IMR-90 (cell line): ENCODE data around the gene LYPD6B. TPM values are rescaled to one million over a fixed set of nuclear protein-coding genes. Genes with fewer than 3 reads are reported as not detected.

Experiments
- ATAC-seq: fragments of 200-7000 bp; cut with Tn5 transposase; 2 replicates; pipeline ENCODE4 v1.9.1; 2020; ENCODE audit warnings: low read depth, mild to moderate bottlenecking, moderate library complexity
- BruUV-seq: library from RNA; stranded (reverse); fragments of 400-500 nt; replicated peaks from 2 replicates; lab custom pipeline; 2021; lab: Mats Ljungman, UMichigan
- CTCF ChIA-PET: fragments of 300-600 bp; formaldehyde crosslinking; extraction: SDS; loops from one replicate; lab custom pipeline; 2021; ENCODE audit warnings: antibody characterized with exemption; lab: Yijun Ruan, JAX
- POLR2A ChIA-PET: fragments of 300-600 bp; sonication (Branson Sonifier 250); formaldehyde crosslinking; loops from one replicate; lab custom pipeline; 2022; ENCODE audit warnings: antibody characterized with exemption; ENCODE audit not compliant: unreplicated experiment; lab: Charles Lee
- DNase-seq: peaks from one replicate; pipeline ENCODE4 v3.0.0; 2013
- H2AFZ ChIP-seq: replicated peaks from 2 replicates; pipeline ENCODE3; 2013; ENCODE audit warnings: low read length, mild to moderate bottlenecking; ENCODE audit not compliant: poor library complexity
- H2AK5ac ChIP-seq: 2 replicates; pipeline ENCODE4 v1.6.1; 2013; ENCODE audit warnings: low read depth, low read length, inconsistent platforms
- H2AK9ac ChIP-seq: replicated peaks from 2 replicates; pipeline ENCODE3; 2013; ENCODE audit warnings: mild to moderate bottlenecking, low read depth, low read length, moderate library complexity; ENCODE audit not compliant: poor library complexity
- H2BK120ac ChIP-seq: 2 replicates; pipeline ENCODE4 v1.6.1; 2013; ENCODE audit warnings: low read depth, low read length, inconsistent platforms
- H2BK15ac ChIP-seq: 3 replicates; pipeline ENCODE4 v1.6.1; 2013; ENCODE audit warnings: low read depth, low read length, inconsistent platforms
- H2BK20ac ChIP-seq: 2 replicates; pipeline ENCODE4 v1.6.1; 2013; ENCODE audit warnings: low read depth, mild to moderate bottlenecking, inconsistent platforms, low read length, moderate library complexity
- H2BK5ac ChIP-seq: 2 replicates; pipeline ENCODE4 v1.6.1; 2013; ENCODE audit warnings: mild to moderate bottlenecking, low read depth, low read length, inconsistent platforms; ENCODE audit not compliant: poor library complexity, severe bottlenecking
- H3K14ac ChIP-seq: replicated peaks from 2 replicates; pipeline ENCODE4 v1.6.1; 2013; ENCODE audit warnings: low read depth, low read length, inconsistent platforms
- H3K18ac ChIP-seq: 2 replicates; pipeline ENCODE4 v1.6.1; 2013; ENCODE audit warnings: low read depth, low read length, control low read depth
- H3K23ac ChIP-seq: 2 replicates; pipeline ENCODE4 v1.6.1; 2013; ENCODE audit warnings: low read depth, low read length, inconsistent platforms
- H3K27ac ChIP-seq: 2 replicates; pipeline ENCODE4 v1.5.1; 2013; ENCODE audit warnings: mild to moderate bottlenecking, control low read depth, low read length; ENCODE audit not compliant: insufficient read depth
- H3K27me3 ChIP-seq: 2 replicates; pipeline ENCODE4 v1.6.1; 2013; ENCODE audit warnings: low read length; ENCODE audit not compliant: control insufficient read depth, insufficient read depth
- H3K36me3 ChIP-seq: 2 replicates; pipeline ENCODE4 v1.6.1; 2013; ENCODE audit warnings: low read length, mixed read lengths; ENCODE audit not compliant: control insufficient read depth, insufficient read depth
- H3K4ac ChIP-seq: 2 replicates; pipeline ENCODE4 v1.6.1; 2013; ENCODE audit warnings: low read depth, low read length, inconsistent platforms
- H3K4me1 ChIP-seq: 2 replicates; pipeline ENCODE4 v1.6.1; 2013; ENCODE audit warnings: low read length, mixed read lengths; ENCODE audit not compliant: control insufficient read depth, insufficient read depth
- H3K4me2 ChIP-seq: 2 replicates; pipeline ENCODE4 v1.6.1; 2013; ENCODE audit warnings: low read depth, mild to moderate bottlenecking, control low read depth, low read length, moderate library complexity
- H3K4me3 ChIP-seq: 2 replicates; pipeline ENCODE4 v1.5.1; 2013; ENCODE audit warnings: low read depth, mild to moderate bottlenecking, control low read depth, low read length, moderate library complexity; ENCODE audit not compliant: insufficient read depth
- H3K56ac ChIP-seq: 2 replicates; pipeline ENCODE4 v1.6.1; 2013; ENCODE audit warnings: low read length, inconsistent platforms; ENCODE audit not compliant: insufficient read depth; ENCODE audit errors: extremely low read depth
- H3K79me1 ChIP-seq, 2 experiments: 2 replicates each; pipeline ENCODE4 v1.6.1; 2013; ENCODE audit warnings: low read length in 2 of 2, inconsistent platforms in 1 of 2, low read depth in 1 of 2
- H3K9ac ChIP-seq: 2 replicates; pipeline ENCODE4 v1.6.1; 2013; ENCODE audit warnings: low read depth, low read length, control low read depth
- H3K9me1 ChIP-seq: 2 replicates; pipeline ENCODE4 v1.6.1; 2013; ENCODE audit warnings: low read length, inconsistent platforms; ENCODE audit not compliant: insufficient read depth
- H3K9me3 ChIP-seq: 2 replicates; pipeline ENCODE4 v1.6.1; 2013; ENCODE audit warnings: low read length; ENCODE audit not compliant: control insufficient read depth, insufficient read depth
- H4K20me1 ChIP-seq: 2 replicates; pipeline ENCODE4 v1.6.1; 2013; ENCODE audit warnings: low read length, inconsistent platforms; ENCODE audit not compliant: insufficient read depth
- H4K5ac ChIP-seq: 2 replicates; pipeline ENCODE4 v1.6.1; 2013; ENCODE audit warnings: mild to moderate bottlenecking, low read depth, low read length, control low read depth
- H4K8ac ChIP-seq, 2 experiments: 2 replicates each; pipeline ENCODE4 v1.6.1; 2013; ENCODE audit warnings: low read depth in 2 of 2, low read length in 2 of 2, control low read depth in 1 of 2, inconsistent platforms in 1 of 2
- H4K91ac ChIP-seq: 2 replicates; pipeline ENCODE4 v1.6.1; 2013; ENCODE audit warnings: low read depth, low read length, inconsistent platforms; ENCODE audit not compliant: insufficient read depth
- BHLHE40 ChIP-seq: fragments of 150-350 bp; IDR thresholded peaks from 2 replicates; pipeline ENCODE4 v1.6.1; 2016; ENCODE audit warnings: mild to moderate bottlenecking, low read depth, low read length
- CEBPB ChIP-seq: IDR thresholded peaks from 2 replicates; pipeline ENCODE4 v1.6.1; 2012; ENCODE audit warnings: low read depth, low read length, improper control_type of control experiment
- CHD1 ChIP-seq: IDR thresholded peaks from 2 replicates; pipeline ENCODE4 v1.6.1; 2012; ENCODE audit warnings: low read depth, low read length, improper control_type of control experiment
- FOS ChIP-seq: fragments of 150-350 bp; IDR thresholded peaks from 2 replicates; pipeline ENCODE4 v1.6.1; 2016; ENCODE audit warnings: low read depth, low read length
- MAFK ChIP-seq: IDR thresholded peaks from 2 replicates; pipeline ENCODE4 v1.6.1; 2012; ENCODE audit warnings: low read depth, low read length, improper control_type of control experiment
- MAZ ChIP-seq: IDR thresholded peaks from 2 replicates; pipeline ENCODE4 v1.6.1; 2012; ENCODE audit warnings: low read depth, mild to moderate bottlenecking, low read length, improper control_type of control experiment, moderate library complexity, borderline replicate concordance
- RAD21 ChIP-seq: IDR thresholded peaks from 2 replicates; pipeline ENCODE4 v1.6.1; 2012; ENCODE audit warnings: low read length, improper control_type of control experiment
- RCOR1 ChIP-seq: IDR thresholded peaks from 2 replicates; pipeline ENCODE4 v1.6.1; 2012; ENCODE audit warnings: mild to moderate bottlenecking, low read length, improper control_type of control experiment; ENCODE audit not compliant: insufficient replicate concordance
- SMC3 ChIP-seq: fragments of 150-350 bp; IDR thresholded peaks from 2 replicates; pipeline ENCODE4 v1.6.1; 2016; ENCODE audit warnings: low read depth, mild to moderate bottlenecking, antibody characterized with exemption, low read length, moderate library complexity
- USF2 ChIP-seq: fragments of 150-350 bp; IDR thresholded peaks from 2 replicates; pipeline ENCODE4 v1.6.1; 2017; ENCODE audit warnings: mild to moderate bottlenecking, antibody characterized with exemption, low read length, low read depth
- WGBS, 2 experiments: methylation state at CpG; one replicate each; pipeline versions ENCODE4 v1.1.5 to v1.1.7; 2013; ENCODE audit warnings: missing lambda C conversion rate in 2 of 2; ENCODE audit not compliant: insufficient read length in 1 of 2; ENCODE audit errors: extremely low coverage in 2 of 2; 5-methylcytosine and 5-hydroxymethylcytosine counted together
- dilution Hi-C: fragments of 300-500 bp; cut with HindIII; formaldehyde crosslinking; loops from one replicate; pipeline ENCODE4 v1.14.3; 2018; ENCODE audit warnings: low sequenced_read_pairs; ENCODE audit not compliant: unreplicated experiment
- in situ Hi-C: fragments of 300-500 bp; cut with MboI; formaldehyde crosslinking; loops from 3 replicates; pipeline ENCODE4 v1.14.3; 2019; ENCODE audit warnings: low sequenced_read_pairs, inconsistent platforms, mixed read lengths
- intact Hi-C: fragments of 100-400 bp; cut with micrococcal nuclease; formaldehyde crosslinking; loops from 2 replicates; pipeline ENCODE4 v1.10.0; 2022
- polyA plus RNA-seq, 3 experiments: library from polyadenylated mRNA; depleted of rRNA; stranded (reverse); fragments of >200 nt; gene quantifications; 2 replicates each; pipeline ENCODE4 v1.2.3, GENCODE V29; 2012; ENCODE audit warnings: low replicate concordance in 1 of 3
- total RNA-seq: library from RNA; depleted of rRNA; stranded (reverse); fragments of >200 nt; gene quantifications from 2 replicates; pipeline ENCODE4 v1.2.3, GENCODE V29; 2012
- TF ChIP-seq, protein P1 (sequence below): conservative IDR thresholded peaks from 2 replicates; pipeline ENCODE4 v1.5.1; 2012; ENCODE audit warnings: mild to moderate bottlenecking, low read depth, low read length, improper control_type of control experiment
- TF ChIP-seq, protein P2 (sequence below): fragments of 150-350 bp; IDR thresholded peaks from 2 replicates; pipeline ENCODE4 v1.6.1; 2016; ENCODE audit warnings: low read depth, mild to moderate bottlenecking, low read length, moderate library complexity, borderline replicate concordance

The LYPD6B gene
- total and polyA plus RNA-seq, 2 of the 4 experiments (the other 2 are of a cell fraction), result 0.05 TPM; not detected in 1

- no peak for DNase-seq
- no peak overlapping the region for H4K8ac ChIP-seq
- intact Hi-C loops, result no loop called here
- ATAC-seq, result no peak
- H2AFZ ChIP-seq, result no peak overlapping the region
- CTCF ChIA-PET, result no interaction called here
- H3K9ac ChIP-seq, result no peak overlapping the region
- no peak overlapping the region for H2BK5ac ChIP-seq
- no CpG with 5 or more reads among the region's 4 CpGs for WGBS, 2 experiments
- no peaks in the 10 kb centered on the region for H3K9me1 ChIP-seq
- no peak overlapping the region for H3K18ac ChIP-seq
- no peak overlapping the region for H2BK120ac ChIP-seq
- no peak overlapping the region for H4K91ac ChIP-seq
- no peak overlapping the region for H2BK20ac ChIP-seq
- dilution Hi-C loops, result no loop called here
- H4K5ac ChIP-seq, result no peak overlapping the region
- H3K9me3 ChIP-seq, result no peaks in the 10 kb centered on the region
- POLR2A ChIA-PET, result no interaction called here
- H3K56ac ChIP-seq, result no peak overlapping the region
- H2AK9ac ChIP-seq, result no peak overlapping the region
- H3K4me2 ChIP-seq, result no peak overlapping the region
- no peak overlapping the region for H3K23ac ChIP-seq
- H3K27me3 ChIP-seq, result peaks cover 7% of the 10 kb centered on the region
- no peak overlapping the region for H3K4me3 ChIP-seq
- no peaks in the 10 kb centered on the region for H4K20me1 ChIP-seq
- BruUV-seq, result no TSS peak
- no peak overlapping the region for H2BK15ac ChIP-seq
- in situ Hi-C loops, result loop anchor here (25.0 kb wide), 1 partner anchor 1012 kb away; no protein-coding TSS in a partner anchor
- H3K4me1 ChIP-seq, result no peaks in the 10 kb centered on the region
- TF ChIP-seq CHD1 (no peak), RAD21 (no peak), USF2 (no peak), MAFK (no peak), SMC3 (no peak), FOS (no peak), RCOR1 (no peak), BHLHE40 (no peak), MAZ (no peak), CEBPB (no peak)
- TF ChIP-seq, protein P1, sequence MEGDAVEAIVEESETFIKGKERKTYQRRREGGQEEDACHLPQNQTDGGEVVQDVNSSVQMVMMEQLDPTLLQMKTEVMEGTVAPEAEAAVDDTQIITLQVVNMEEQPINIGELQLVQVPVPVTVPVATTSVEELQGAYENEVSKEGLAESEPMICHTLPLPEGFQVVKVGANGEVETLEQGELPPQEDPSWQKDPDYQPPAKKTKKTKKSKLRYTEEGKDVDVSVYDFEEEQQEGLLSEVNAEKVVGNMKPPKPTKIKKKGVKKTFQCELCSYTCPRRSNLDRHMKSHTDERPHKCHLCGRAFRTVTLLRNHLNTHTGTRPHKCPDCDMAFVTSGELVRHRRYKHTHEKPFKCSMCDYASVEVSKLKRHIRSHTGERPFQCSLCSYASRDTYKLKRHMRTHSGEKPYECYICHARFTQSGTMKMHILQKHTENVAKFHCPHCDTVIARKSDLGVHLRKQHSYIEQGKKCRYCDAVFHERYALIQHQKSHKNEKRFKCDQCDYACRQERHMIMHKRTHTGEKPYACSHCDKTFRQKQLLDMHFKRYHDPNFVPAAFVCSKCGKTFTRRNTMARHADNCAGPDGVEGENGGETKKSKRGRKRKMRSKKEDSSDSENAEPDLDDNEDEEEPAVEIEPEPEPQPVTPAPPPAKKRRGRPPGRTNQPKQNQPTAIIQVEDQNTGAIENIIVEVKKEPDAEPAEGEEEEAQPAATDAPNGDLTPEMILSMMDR, result no peak
- TF ChIP-seq, protein P2, sequence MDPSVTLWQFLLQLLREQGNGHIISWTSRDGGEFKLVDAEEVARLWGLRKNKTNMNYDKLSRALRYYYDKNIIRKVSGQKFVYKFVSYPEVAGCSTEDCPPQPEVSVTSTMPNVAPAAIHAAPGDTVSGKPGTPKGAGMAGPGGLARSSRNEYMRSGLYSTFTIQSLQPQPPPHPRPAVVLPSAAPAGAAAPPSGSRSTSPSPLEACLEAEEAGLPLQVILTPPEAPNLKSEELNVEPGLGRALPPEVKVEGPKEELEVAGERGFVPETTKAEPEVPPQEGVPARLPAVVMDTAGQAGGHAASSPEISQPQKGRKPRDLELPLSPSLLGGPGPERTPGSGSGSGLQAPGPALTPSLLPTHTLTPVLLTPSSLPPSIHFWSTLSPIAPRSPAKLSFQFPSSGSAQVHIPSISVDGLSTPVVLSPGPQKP, result no peak
- H2AK5ac ChIP-seq, result no peak overlapping the region
- no peaks in the 10 kb centered on the region for H3K36me3 ChIP-seq
- H3K79me1 ChIP-seq, result no peaks in the 10 kb centered on the region
- no peak overlapping the region for H3K27ac ChIP-seq
- H3K14ac ChIP-seq, result no peak overlapping the region
- H3K4ac ChIP-seq, result no peak overlapping the region
Measured at GRCh38 chr2:148998831-148999200, 39.7 kb upstream of the LYPD6B start.
